Fibroblast of skin of left quadriceps (primary cell): ENCODE measurements around the gene SLC34A2.
A peak's percentile ranks its signal among the peaks of the same experiment; 100 is the strongest.

ENCODE experiments used
- DNase-seq, 2 experiments: peaks; one replicate each; pipeline ENCODE4 v3.0.0-alpha.2; 2013; ENCODE audit warnings: low read depth in 2 of 2

Gene SLC34A2

DNA sequence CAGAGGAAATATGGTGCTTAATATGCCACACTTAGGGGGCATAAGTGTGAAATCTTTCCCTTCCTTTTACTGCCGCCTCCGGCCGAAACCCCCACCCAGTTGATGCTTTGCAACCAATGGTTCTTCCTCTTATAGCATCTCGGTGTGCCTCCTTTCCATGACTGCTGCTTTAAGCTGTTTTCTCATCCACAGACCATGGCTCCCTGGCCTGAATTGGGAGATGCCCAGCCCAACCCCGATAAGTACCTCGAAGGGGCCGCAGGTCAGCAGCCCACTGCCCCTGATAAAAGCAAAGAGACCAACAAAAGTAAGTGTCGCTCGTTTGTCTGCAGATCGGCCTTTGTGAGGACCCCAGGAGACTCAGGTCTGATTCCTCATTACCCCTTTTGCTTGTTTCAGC is 6.7 kb downstream of the SLC34A2 start:
- no peak for DNase-seq

DNA sequence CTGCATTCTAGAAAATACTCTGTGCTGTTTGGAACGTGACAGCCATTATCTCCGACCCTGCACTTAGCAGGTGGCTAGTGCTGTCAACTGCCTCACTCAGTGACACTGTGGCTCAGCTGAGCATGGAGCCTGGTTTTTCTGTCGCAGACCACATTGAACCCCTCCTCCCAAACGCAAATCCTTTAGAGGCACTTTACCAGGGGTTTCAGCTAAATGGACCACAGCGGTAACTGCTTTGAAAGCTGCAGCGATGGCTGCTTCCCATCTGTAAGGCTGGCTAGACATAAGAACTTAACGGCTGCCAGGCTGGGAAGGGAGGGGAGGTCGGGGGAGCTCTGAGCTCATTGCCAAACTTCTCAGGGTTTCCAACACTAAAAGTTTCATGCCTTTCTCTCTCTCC is 8.1 kb downstream of the SLC34A2 start:
- DNase-seq: no peak

DNA sequence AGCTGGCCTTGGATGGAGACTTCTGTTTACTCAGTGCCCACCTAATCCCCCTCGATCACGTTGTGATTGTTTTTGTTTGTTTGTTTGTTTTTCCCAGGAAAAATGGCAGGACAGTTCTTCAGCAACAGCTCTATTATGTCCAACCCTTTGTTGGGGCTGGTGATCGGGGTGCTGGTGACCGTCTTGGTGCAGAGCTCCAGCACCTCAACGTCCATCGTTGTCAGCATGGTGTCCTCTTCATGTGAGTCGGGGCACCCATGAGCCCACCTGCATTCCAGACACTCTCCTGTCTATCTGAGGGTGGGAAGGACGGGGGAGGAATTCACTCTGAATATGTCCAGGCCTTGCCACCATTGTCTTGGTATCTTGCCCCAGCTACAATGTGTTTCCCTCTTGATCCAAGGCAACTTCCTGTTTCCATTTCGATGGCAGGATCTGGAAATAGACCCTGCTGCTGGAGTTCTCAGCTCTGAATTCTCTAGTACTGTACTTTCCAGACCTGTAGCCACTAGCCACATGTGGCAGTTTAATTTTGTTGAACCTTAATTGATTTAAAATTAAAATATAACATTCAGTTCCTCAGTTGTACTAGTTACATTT is 10.5 kb downstream of the SLC34A2 start:
- DNase-seq: no peak

DNA sequence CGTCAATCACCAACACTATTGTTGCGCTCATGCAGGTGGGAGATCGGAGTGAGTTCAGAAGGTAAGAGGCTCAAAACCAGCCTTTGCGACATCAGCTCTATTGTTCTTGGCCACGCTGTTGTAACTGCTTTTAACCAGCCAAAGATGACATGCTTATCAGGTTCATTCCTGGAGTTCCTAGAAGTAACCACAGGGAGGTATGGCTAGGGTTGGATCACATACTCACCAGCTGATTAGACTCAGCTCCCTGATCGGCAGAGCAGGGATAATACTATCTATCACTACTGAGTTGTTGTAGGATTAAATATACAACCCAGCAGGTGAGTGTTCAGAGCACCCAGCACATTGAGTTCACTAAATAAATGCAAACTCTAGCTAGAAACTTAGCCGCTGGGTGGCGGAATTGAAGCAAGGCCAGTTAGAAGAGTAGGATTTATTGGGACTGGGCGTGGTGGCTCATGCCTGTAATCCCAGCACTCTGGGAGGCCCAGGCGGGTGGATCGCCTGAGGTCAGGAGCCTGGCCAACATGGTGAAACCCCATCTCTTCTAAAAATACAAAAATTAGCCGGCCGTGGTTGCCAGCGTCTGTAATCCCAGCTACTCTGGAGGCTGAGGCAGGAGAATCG is 12.4 kb downstream of the SLC34A2 start:
- no peak for DNase-seq

DNA sequence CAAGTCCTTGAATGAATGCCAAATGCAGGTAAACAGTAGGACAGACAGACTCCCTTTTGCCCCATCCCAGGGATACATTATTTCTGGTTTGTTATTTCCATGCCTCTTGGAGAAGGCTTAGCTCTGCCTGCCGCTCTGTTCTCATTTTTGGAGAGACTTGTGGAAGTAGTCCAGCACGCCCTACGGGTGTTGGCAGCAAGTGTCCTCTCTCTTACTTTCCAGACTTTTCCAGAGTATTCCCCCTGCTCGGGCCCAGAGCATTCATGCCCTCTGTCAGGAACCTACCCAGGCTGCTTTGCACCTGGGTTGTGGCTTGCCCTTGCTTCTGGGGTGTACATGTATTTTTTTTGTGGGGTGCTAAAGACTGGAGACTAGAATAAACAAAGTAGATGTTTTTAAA is 15.3 kb downstream of the SLC34A2 start:
- no peak for DNase-seq

DNA sequence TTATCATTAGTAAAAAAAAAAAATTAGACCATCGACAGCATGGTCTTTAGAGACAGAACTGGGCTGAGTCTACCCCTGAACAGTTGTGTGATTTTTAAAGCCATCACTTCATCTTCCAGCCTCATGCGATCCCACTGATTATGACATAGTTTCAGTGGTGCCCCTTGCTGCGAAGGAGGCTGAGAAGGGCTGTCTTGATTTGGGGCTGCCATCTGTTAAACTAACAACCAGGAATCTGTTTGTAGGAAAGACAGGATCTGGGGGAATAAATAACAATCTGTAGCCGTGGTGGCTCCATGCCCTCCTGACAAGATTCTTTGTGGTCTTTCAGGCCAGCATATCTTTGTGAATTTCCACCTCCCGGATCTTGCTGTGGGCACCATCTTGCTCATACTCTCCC is 17.1 kb downstream of the SLC34A2 start:
- DNase-seq: no peak

DNA sequence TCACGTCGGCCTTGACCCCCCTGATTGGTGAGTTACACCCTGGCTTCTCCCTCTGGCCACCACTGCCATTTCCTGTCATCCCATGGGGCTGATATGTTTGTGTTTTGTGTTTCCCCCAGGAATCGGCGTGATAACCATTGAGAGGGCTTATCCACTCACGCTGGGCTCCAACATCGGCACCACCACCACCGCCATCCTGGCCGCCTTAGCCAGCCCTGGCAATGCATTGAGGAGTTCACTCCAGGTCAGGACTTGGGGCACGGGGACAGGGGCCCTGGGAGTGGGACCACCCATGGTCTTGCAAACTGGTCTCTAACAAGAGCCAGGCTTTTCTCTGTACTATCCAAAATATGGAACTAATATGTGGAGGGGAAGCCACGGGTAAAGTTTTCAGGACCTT is 18.7 kb downstream of the SLC34A2 start:
- DNase-seq: no peak

DNA sequence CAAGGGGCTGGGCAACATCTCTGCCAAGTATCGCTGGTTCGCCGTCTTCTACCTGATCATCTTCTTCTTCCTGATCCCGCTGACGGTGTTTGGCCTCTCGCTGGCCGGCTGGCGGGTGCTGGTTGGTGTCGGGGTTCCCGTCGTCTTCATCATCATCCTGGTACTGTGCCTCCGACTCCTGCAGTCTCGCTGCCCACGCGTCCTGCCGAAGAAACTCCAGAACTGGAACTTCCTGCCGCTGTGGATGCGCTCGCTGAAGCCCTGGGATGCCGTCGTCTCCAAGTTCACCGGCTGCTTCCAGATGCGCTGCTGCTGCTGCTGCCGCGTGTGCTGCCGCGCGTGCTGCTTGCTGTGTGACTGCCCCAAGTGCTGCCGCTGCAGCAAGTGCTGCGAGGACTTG is 20.6 kb downstream of the SLC34A2 start:
- no peak for DNase-seq

DNA sequence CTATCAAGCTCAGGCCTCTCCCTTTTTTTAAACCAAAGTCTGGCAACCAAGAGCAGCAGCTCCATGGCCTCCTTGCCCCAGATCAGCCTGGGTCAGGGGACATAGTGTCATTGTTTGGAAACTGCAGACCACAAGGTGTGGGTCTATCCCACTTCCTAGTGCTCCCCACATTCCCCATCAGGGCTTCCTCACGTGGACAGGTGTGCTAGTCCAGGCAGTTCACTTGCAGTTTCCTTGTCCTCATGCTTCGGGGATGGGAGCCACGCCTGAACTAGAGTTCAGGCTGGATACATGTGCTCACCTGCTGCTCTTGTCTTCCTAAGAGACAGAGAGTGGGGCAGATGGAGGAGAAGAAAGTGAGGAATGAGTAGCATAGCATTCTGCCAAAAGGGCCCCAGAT is 21.5 kb downstream of the SLC34A2 start:
- DNase-seq: no peak

DNA sequence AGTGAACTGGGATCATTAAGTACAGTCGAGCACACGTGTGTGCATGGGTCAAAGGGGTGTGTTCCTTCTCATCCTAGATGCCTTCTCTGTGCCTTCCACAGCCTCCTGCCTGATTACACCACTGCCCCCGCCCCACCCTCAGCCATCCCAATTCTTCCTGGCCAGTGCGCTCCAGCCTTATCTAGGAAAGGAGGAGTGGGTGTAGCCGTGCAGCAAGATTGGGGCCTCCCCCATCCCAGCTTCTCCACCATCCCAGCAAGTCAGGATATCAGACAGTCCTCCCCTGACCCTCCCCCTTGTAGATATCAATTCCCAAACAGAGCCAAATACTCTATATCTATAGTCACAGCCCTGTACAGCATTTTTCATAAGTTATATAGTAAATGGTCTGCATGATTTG is 22.3 kb downstream of the SLC34A2 start:
- no peak for DNase-seq

DNA sequence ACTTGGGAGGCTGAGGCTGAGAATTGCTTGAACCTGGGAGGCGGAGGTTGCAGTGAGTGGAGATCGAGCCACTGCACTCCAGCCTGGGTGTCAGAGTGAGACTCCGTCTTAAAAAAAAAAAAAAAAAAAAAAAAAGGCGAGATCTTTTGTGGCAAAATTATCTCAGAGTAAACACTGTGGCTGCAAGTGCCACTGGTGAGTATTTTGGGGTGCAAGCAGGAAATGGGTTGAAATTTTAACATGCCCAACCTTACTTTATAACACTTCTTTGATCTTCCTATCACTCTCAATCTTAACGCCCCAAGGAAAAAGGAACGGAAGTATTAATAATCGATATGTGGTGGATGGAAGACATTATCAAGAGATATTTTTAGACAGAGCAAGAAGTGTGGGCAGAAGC is 32.1 kb downstream of the SLC34A2 start:
- no peak for DNase-seq

DNA sequence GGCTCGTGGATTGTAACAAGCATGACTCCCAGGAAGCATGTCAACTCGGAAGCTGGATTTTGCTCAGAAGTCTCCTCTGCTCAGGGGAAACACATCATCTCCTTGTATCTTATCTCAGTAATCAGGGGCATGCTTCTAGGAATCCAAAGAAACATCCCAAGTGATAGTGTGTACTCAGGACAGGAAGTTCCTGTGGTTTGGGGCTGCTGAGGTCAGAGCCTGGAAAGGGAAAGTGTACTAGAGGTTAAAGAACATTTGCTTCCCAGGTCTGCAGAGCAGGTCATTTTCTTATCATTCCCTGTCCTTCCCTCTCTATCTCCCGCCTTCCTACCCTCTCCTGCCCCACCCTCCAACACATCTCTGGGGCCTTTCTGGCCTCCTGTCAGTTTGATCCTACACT is 38.8 kb downstream of the SLC34A2 start:
- no peak for DNase-seq

DNA sequence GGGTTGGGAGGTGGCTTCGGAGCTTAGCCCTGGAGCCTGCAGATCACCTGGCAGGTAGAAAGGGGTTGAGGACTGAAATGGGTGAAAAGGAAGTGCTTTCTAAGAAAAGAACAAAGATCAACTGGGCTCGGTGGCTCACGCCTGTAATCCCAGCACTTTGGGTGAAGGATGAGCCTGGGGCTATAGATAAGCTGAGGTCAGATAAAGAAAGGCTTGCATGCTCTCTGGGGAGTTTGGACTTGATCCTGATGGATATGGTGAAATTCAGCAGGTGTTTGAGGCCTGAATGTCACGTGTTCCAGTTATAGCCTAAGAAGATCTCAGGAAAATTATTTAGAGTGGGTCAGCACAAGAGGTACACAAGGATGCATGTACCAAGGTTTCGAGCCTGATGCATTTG is 40.8 kb downstream of the SLC34A2 start:
- no peak for DNase-seq

DNA sequence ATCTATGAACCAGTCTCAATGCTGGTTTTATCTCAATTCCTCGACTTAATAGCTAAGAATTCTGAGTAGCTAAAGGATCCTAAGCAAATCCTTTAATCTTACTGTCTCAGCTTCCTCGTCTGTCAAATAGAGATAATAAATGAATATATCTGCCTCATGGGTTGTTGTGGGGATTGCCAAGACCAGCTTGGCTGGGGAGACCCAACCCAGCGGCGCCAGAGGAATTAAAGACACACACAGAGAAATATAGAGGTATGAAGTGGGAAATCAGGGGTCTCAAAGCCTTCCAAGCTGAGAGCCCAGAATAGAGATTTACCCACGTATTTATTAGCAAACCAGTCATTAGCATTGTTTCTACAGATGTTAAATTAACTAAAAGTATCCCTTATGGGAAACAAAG is 41.9 kb downstream of the SLC34A2 start:
- no peak for DNase-seq

DNA sequence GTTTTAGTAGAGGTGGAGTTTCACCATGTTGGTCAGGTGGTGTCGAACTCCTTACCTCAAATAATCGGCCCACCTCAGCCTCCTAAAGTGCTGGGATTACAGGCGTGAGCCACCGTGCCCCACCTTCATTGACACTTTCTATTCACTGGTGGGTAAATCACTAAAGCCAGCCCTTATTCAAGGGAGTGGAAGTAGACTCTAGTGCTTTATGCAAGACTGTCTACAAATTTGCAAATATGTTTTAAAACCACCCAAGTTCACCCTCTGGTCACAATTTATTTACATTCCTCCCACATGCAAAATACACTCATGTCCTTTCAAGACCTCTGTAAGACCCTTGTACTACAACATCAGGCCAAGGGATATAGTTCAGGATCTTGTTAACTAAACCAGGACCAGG is 45.0 kb downstream of the SLC34A2 start:
- DNase-seq: no peak

DNA sequence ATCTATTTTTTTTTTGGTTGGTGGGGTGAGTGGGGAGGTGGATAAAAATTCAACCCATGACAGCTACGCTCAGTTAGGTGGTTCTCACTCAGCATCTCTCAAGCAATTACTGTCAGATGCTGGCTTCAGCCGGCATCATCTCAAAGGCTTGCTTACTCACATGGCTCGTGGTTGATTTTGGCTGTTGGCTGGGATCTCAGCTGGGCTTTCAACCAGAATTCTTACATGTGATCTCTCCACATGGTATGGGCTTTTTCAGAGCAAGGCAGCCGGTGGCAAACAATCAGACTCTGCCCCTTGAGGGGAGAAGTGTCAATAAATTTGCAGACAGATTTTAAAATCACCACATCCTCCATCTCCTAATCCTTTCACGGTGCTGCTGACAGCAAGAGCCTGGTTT is 47.2 kb downstream of the SLC34A2 start:
- peak; percentile 34 to 37 for DNase-seq

DNA sequence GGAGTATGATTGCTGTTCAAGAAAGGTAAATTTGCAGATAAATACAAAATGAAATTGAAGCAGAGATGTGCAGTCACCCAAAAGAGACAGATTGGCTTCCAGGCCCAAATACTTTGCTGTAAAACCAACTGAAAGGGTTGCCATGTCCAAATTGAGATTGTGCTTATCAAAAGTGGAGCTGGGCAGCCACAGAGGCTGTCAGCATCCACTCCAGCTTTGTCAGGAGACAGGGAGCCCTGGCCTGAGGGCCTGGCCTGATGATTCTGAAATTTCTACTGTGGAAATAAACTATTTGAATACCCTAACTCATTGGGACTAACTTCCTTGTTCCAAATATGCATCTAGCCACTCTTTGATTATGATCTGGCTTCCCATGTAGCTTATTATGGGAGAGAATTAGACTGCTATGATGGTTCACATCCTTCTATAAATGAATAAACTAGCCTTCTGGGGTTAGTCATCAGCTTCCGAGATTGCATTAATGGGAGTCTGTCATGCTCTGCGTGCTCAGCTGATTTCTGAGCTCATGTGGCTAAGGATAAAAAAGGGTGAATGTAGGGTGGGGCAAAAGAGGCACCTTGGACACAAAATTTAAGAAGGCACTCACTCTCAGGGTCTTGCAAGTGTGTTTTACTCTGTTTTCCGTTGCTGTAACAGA is 48.2 kb downstream of the SLC34A2 start:
- DNase-seq: no peak

DNA sequence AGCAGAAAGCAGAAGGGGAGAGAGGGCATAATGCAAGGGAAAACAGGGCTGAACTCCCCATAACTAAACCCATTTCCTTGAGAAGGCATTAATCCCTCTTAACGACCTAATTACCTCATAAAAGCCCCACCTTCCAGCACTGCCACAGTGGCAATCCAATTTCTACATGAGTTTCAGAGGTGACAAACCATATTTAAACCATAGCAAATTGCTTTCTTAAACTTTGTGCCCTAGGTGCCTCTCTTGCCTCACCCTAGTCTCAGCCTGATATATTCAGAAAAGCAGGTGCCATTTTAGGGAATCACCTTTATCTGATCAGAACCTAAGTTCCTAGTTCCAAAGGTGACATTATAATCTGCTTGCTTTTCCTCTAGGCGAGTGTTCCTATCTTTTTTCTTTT is 48.9 kb downstream of the SLC34A2 start:
- no peak for DNase-seq

DNA sequence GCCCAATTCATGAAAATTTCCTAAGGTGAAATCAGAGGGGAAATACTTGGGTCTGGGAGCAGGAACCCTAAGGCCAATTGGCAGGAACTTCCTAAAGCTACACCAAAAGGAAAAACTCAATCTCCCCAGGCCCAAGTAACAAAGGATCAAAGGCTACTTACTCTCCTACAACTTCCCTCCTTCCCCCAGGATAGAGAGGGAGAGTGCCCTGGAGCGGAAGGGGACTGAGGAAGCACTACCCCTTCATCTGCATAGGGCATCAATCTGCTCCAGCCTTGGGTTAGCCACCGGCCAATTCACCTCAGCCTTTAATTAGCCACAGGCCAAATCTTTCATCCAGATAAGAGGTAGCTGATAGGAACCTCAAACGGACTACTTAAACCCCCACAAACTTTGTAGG is 55.0 kb downstream of the SLC34A2 start:
- no peak for DNase-seq

DNA sequence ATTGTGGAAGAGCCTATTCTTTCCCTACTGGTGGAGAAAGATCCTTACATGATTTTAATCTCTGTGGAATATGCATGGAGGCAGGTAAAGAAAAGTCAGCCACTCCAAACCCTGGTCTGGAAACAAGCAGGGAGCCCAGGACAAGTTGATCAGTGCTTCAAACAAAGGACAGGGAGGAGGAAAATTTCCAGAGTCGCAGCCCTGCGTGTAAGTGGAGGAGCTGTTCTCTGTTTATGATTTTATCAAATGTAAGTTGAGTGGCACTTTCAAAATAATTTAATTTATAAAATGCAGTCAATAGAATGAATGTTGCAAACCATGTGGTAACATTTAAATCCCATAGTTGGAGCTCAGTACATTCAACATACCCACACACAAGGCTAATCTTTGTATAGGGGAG is 57.0 kb downstream of the SLC34A2 start:
- no peak for DNase-seq

DNA sequence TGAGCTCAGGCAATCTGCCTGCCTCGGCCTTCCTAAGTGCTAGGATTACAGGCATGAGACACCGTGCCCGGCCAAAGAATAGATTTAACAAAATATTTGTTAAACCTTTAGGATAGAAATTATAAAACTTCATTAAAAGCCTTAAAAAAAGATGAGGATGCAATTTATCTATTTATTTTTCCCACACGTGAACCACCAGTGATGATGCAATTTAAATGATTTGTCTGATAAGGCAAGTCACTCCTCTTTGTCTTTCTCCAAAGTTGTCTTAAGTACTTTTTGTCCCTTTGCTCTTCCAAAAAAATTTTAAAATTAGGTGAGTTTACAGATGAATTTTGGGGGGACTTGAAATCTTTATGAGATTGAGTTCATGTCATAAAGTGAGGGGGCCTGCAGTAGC is 58.2 kb downstream of the SLC34A2 start:
- no peak for DNase-seq

DNA sequence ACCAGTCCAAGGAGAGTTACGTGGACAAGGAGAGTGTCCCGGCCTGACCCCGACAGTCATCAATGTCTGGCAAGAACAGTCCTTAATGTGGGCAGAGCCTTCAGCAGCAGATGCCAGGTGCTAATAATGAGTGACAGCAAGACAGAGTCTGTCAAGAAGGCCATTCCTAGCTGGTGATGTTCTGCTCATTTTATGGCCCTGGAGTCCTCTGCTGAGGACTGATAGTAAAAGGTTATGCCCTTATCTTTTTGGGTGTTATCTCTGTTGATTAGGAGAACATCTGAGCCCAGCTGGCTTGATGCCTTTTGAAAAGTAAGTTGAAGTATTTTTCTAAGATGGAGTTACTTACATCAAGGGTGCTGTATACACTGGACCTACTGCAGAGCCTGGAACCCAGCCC is 67.3 kb downstream of the SLC34A2 start:
- DNase-seq: no peak

DNA sequence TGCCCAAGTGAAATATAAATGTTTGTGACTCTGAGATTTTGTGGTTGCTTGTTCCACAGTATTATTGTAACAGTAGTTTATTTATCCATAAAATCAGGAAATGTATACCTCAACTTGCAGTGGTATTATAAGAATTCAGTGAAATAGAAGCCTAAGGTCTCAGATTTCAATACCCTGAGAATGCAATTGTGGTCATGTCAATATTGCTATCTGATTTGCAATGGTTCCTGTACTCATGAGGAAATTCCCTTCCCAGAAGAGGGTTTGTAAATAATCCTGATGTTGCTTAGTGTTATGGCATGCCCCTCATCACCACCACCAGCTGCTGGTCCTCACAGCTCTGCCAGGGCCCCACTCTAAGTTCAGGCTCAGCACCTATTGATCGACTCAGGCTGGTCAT is 67.8 kb downstream of the SLC34A2 start:
- no peak for DNase-seq

DNA sequence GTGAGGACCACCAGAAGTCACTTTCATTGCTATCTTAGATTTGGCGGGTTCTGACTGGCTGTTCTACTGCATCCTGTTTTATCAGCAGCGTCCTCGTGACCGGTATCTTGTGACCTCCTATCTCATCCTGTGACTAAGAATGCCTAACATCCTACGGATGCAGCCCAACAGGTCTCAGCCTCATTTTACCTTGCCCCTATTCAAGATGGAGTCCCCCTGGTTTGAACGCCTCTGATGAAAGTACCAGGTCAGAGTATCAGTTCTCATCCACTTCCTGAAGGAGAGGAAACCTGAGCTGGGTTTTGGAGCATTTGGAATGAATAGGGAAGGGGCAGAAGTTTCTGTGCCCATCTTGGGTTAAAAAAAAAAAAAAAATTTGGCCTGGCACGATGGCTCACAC is 70.2 kb downstream of the SLC34A2 start:
- DNase-seq: no peak
